22Rv1 (cell line): ENCODE measurements around the gene RBBP6.

Source experiments
- H3K27ac ChIP-seq: fragments of 450-650 bp; 2 replicates; pipeline ENCODE4 v1.5.1; 2017
- CTCF ChIP-seq: fragments of 450-650 bp; IDR thresholded peaks from 2 replicates; pipeline ENCODE4 v1.5.1; 2017; ENCODE audit warnings: mild to moderate bottlenecking
- ZFX ChIP-seq: fragments of 450-650 bp; IDR thresholded peaks from 2 replicates; pipeline ENCODE4 v1.6.1; 2017; ENCODE audit warnings: antibody characterized with exemption, borderline replicate concordance

The RBBP6 gene

GRCh38 chr16:24504472-24505345, 34.7 kb upstream of the RBBP6 start:
- TF ChIP-seq ZFX = no peak
- TF ChIP-seq CTCF = peak; percentile 83

GRCh38 chr16:24505959-24506358, 33.4 kb upstream of the RBBP6 start:
- TF ChIP-seq ZFX (no peak), CTCF (no peak)
- no peak overlapping the region for H3K27ac ChIP-seq

More at GRCh38 chr16:24504472-24505345, 34.7 kb upstream of the RBBP6 start:
- H3K27ac ChIP-seq = no peak overlapping the region

GRCh38 chr16:24507959-24508480, 31.3 kb upstream of the RBBP6 start:
- TF ChIP-seq ZFX = no peak
- TF ChIP-seq CTCF = no peak
- H3K27ac ChIP-seq = no peak overlapping the region

- TF ChIP-seq CTCF = no peak
- H3K27ac ChIP-seq = no peak overlapping the region
Observed at GRCh38 chr16:24508614-24509013, 30.8 kb upstream of the RBBP6 start.

GRCh38 chr16:24509536-24509935, 29.8 kb upstream of the RBBP6 start:
- TF ChIP-seq CTCF (no peak), ZFX (no peak)
- H3K27ac ChIP-seq = no peak overlapping the region

- H3K27ac ChIP-seq = no peak overlapping the region
- TF ChIP-seq CTCF = no peak
- TF ChIP-seq ZFX = no peak
Observed at GRCh38 chr16:24511174-24511573, 28.2 kb upstream of the RBBP6 start.

- TF ChIP-seq ZFX (no peak), CTCF (no peak)
Observed at GRCh38 chr16:24511792-24512191, 27.6 kb upstream of the RBBP6 start.

More at GRCh38 chr16:24511792-24512191, 27.6 kb upstream of the RBBP6 start:
- no peak overlapping the region for H3K27ac ChIP-seq
